DMS53 treated with DMSO at 0.1 percent for 48 hours (cell line): Measurements from ENCODE around the gene INMT.

Experiments
- DNase-seq: peaks from one replicate; lab custom pipeline; 2025; ENCODE audit not compliant: unreplicated experiment; lab: John Stamatoyannopoulos, UW

INMT gene

GRCh38 chr7:30780941-30781340 lies 29.0 kb downstream of the INMT start:
- DNase-seq, result no peak

DNA sequence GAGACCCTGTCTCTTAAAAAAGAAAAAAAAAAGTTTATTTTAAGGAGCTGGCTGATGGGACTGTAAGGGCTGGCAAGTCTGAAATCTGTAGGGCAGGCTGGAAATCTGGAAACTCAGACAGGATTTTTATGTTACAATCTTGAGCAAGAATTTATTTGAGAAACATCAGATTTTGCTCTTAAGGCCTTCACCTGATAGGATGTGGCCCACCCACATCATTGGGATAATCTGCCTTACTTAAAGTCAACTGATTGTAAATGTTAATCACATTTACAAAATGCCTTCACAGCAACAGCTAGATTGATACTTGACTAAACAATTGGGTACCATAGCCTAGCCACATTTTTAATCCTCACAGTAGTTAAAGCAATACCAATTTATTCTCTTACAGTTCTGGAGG lies 30.8 kb downstream of the INMT start:
- DNase-seq, result no peak

- no peak for DNase-seq
Measured at GRCh38 chr7:30785786-30786185, 33.9 kb downstream of the INMT start.

DNA sequence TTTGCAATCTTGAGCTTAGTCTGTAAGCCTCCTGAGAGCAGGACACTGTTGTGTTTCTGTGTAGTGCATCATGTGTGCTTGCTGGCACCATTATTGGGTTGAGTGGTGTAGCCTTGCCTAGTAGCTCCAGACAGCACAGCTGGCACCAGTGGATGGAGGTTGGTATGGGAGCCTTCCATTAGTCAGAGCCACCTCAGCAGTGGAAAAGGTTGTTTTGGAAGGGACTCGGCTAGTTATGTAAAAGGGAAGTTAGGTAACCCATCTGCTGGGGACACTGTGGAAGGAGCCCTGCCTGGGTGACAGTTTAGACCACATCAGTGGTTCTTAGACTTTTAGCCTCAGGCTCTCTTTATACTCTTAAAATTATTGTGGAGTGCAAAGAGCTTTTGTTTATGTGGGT lies 35.6 kb downstream of the INMT start:
- DNase-seq, result no peak

DNA sequence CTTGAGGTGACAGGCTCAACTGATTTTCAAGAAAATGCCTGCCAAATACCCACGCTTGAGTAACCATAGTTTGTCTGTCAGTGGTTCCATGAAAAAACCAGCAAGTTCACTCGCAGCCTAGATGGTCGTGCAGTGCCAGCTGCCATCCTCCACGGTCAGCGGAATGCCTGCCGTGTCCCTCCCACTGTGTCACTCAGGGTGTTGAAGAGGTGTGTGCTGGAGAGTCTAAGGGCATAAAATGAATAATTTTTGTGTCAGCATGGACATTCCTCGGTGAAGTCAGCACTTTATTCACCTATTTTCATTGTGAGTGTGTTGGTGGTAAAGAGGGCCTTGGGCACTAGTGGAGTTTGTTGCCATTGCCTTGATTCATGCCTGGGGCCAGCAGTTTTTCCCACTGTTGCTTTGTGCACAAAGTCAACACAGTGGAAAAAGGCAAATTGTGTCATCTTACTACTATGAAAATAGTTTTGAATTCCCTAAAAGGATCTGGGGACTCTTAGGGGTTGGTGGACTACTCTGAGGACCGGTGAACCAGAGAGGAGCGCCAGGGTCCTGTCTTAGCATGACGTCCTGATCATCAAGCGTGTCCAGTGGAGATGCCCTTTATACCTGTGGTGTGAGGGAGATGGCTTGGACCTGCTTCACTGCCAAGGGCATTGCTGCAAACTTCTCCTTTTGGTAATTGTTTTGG lies 36.9 kb downstream of the INMT start:
- DNase-seq, result no peak

- no peak for DNase-seq
Measured at GRCh38 chr7:30789334-30789711, 37.4 kb downstream of the INMT start.

- DNase-seq, result no peak
Measured at GRCh38 chr7:30790356-30790755, 38.4 kb downstream of the INMT start.

DNA sequence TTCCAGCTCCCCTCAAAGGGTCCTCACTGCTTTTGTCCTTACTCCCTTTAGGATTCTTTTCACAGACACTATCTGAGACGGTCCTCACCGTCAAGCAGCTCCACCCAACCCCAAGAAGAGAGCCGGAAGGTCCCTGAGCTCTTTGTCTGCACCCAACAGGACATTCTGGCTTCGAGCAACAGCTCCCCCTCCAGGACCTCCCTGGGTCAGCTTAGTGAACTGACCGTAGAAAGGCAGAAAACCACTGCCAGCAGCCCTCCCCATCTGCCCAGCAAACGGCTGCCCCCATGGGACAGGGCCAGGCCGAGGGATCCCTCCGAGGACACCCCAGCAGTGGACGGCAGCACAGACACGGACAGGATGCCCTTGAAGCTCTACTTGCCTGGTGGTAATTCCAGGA lies 39.2 kb downstream of the INMT start:
- no peak for DNase-seq

GRCh38 chr7:30795161-30795948 lies 43.4 kb downstream of the INMT start:
- no peak for DNase-seq

DNA sequence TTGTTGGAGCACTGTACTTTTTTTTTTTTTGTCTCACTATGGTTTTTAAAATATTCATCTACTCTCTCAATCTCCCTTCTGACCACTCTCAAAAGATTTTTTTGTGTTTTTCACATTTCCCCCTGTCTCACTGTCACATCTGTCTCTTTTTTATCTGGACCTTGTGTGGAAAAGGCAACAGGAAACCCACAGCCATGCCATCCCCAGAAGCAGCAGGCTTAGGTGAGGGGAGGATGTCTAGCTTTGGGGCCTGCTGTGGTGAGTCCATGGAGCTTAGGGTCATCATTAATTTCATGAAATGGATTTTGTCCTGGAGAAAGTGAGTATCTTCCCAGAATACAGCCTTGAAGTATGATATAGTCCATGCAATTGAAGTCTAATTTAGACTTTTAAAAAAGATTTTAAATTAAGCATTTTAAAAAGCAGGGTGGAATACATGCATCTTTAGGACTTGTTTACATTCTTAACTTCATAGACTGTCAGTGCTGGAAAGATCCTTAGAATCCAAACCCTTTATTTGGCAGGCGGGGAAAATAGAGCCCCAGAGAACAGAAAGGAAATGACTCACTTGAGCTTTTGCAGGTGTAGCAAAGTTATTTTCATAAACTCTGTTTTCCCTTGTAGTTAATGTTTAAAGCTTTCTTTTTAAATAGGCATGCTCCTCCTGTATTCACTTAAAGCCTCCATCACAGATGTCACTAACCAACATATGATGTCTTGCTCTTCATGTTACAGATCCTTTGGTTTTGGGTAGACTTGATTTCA lies 44.4 kb downstream of the INMT start:
- DNase-seq, result peak; percentile 78

- DNase-seq, result no peak
Measured at GRCh38 chr7:30797176-30798040, 45.5 kb downstream of the INMT start.

GRCh38 chr7:30799206-30799975 lies 47.5 kb downstream of the INMT start:
- no peak for DNase-seq

GRCh38 chr7:30799976-30800661 lies 48.2 kb downstream of the INMT start:
- no peak for DNase-seq

- peak; percentile 77 for DNase-seq
Measured at GRCh38 chr7:30800785-30801252, 48.9 kb downstream of the INMT start.

- no peak for DNase-seq
Measured at GRCh38 chr7:30802812-30803211, 50.9 kb downstream of the INMT start.

GRCh38 chr7:30804078-30804661 lies 52.2 kb downstream of the INMT start:
- no peak for DNase-seq

GRCh38 chr7:30805081-30805691 lies 53.3 kb downstream of the INMT start:
- no peak for DNase-seq

- no peak for DNase-seq
Measured at GRCh38 chr7:30805931-30806330, 54.0 kb downstream of the INMT start.
